AG08396 (cell line): Measurements from ENCODE around the gene ARSD.
"Not testable (repeated sequence)": the region's sequence is repeated elsewhere in the genome, so short reads cannot be mapped to it uniquely, and the experiment has no call there.

Experiments used
- DNase-seq: peaks from one replicate; pipeline ENCODE4 v3.0.0; 2012; ENCODE audit warnings: low spot score, mixed read lengths

The ARSD gene

GRCh38 chrX:2890536-2891460 is 38.3 kb downstream of the ARSD start:
- DNase-seq, result not testable (repeated sequence)

GRCh38 chrX:2889706-2890490 is 39.2 kb downstream of the ARSD start:
- DNase-seq, result not testable (repeated sequence)

- DNase-seq, result no peak
Measured at GRCh38 chrX:2889045-2889605, 40.0 kb downstream of the ARSD start.

GRCh38 chrX:2888309-2888708 is 40.8 kb downstream of the ARSD start:
- no peak for DNase-seq

- DNase-seq, result no peak
Measured at GRCh38 chrX:2883770-2884169, 45.4 kb downstream of the ARSD start.

- DNase-seq, result no peak
Measured at GRCh38 chrX:2879670-2880069, 49.5 kb downstream of the ARSD start.

GRCh38 chrX:2878563-2878962 is 50.6 kb downstream of the ARSD start:
- no peak for DNase-seq

GRCh38 chrX:2875798-2876399 is 53.2 kb downstream of the ARSD start:
- no peak for DNase-seq

GRCh38 chrX:2875136-2875481 is 54.0 kb downstream of the ARSD start:
- no peak for DNase-seq

GRCh38 chrX:2874222-2875135 is 54.7 kb downstream of the ARSD start:
- no peak for DNase-seq

- no peak for DNase-seq
Measured at GRCh38 chrX:2872671-2873277, 56.4 kb downstream of the ARSD start.

GRCh38 chrX:2871831-2872230 is 57.3 kb downstream of the ARSD start:
- DNase-seq, result no peak

- no peak for DNase-seq
Measured at GRCh38 chrX:2870650-2871049, 58.5 kb downstream of the ARSD start.

GRCh38 chrX:2867206-2867605 is 61.9 kb downstream of the ARSD start:
- DNase-seq, result no peak

- peak; percentile 51 for DNase-seq
Measured at GRCh38 chrX:2863646-2864045, 65.5 kb downstream of the ARSD start.

GRCh38 chrX:2862404-2862803 is 66.7 kb downstream of the ARSD start:
- DNase-seq, result no peak

- DNase-seq, result no peak
Measured at GRCh38 chrX:2859197-2859797, 69.8 kb downstream of the ARSD start.

- no peak for DNase-seq
Measured at GRCh38 chrX:2857566-2857965, 71.6 kb downstream of the ARSD start.

GRCh38 chrX:2855761-2856160 is 73.4 kb downstream of the ARSD start:
- DNase-seq, result no peak

GRCh38 chrX:2854918-2855317 is 74.2 kb downstream of the ARSD start:
- no peak for DNase-seq
